GM12873 (cell line): ENCODE measurements around the gene PLCB1.

Experiments
- TF ChIP-seq, protein P1 (sequence below): IDR thresholded peaks from 2 replicates; pipeline ENCODE4 v1.5.1; 2012; ENCODE audit warnings: low read depth, mild to moderate bottlenecking, moderate library complexity, low read length, control low read depth; ENCODE audit not compliant: insufficient read depth; ENCODE audit errors: missing control alignments

The PLCB1 gene

DNA sequence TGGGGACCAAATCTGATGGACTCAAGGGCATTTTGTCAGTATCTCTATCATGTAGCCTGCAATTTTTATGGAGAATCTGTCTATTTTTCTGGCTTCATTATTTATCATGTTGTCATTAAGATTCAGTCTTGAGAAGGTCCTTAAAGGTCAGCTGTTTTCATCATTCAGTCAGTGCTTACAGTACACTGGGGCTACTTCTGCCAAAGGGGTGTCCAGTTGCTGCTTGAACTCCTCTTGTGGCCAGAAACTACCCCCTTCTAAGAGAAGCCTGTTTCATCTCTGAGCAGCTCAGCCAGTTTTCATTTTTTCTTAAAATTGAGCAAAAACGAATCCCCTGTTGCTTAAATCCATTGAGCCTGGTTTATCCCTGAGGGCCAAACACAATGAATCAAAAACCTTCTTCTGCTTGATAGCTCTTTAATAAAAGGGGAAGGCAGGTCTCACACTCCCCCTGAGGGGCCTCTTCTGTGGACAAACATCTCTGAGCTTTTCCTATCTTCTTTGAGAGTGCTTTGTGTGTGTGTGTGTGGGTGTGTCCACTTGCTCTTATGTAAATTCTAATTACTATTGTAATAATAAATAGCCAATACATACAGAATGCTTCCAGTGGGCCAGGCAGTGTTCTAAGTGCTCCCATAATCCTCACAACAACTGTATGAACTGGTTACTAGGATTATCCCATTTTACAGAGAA lies 172.2 kb downstream of the PLCB1 start:
- TF ChIP-seq, protein P1, sequence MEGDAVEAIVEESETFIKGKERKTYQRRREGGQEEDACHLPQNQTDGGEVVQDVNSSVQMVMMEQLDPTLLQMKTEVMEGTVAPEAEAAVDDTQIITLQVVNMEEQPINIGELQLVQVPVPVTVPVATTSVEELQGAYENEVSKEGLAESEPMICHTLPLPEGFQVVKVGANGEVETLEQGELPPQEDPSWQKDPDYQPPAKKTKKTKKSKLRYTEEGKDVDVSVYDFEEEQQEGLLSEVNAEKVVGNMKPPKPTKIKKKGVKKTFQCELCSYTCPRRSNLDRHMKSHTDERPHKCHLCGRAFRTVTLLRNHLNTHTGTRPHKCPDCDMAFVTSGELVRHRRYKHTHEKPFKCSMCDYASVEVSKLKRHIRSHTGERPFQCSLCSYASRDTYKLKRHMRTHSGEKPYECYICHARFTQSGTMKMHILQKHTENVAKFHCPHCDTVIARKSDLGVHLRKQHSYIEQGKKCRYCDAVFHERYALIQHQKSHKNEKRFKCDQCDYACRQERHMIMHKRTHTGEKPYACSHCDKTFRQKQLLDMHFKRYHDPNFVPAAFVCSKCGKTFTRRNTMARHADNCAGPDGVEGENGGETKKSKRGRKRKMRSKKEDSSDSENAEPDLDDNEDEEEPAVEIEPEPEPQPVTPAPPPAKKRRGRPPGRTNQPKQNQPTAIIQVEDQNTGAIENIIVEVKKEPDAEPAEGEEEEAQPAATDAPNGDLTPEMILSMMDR: no peak

DNA sequence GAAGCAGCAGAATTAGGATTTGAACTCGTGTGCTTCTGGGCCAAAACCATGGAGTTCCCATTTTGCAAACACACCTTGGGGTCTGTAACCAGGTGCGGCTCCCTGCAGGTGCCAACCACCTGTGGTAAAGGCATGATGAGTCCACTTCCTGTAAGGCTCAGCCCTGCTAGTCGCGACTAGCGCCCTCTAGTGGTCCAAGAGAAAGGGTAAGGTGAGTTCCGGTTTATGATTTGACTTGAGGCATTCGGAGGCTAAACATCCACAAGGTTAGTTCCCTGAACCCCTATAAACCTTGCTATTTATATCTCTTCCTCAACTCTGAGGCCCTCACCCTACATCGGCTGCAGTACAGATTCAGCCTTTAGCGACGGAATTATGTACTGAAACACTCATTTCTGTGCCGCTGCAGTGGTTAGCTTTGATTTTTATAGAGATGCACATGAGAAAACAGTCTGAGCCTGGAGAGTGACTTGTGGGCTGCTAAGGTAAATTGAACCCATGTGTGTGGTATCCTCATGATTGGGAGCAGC lies 173.4 kb downstream of the PLCB1 start:
- TF ChIP-seq, protein P1: peak; percentile 89

DNA sequence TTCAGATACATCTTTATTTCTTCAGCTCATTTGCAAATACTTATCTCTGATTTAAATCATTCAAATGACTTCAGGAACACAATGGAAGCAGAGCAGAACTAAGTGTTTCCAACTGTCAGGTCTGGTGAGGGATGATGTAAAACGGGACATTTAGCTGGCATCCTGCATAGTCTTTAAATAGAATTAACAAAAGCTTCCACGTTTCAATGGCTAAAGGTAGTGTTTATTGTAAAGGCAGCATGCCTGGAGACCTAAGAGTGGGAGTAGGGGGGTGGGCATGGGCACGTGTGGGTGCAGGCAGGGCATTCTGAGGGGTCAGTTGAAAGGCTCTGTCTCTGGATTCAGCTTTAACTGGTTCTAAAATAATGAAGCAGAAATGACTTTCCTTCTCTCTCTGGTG lies 174.9 kb downstream of the PLCB1 start:
- TF ChIP-seq, protein P1: no peak

DNA sequence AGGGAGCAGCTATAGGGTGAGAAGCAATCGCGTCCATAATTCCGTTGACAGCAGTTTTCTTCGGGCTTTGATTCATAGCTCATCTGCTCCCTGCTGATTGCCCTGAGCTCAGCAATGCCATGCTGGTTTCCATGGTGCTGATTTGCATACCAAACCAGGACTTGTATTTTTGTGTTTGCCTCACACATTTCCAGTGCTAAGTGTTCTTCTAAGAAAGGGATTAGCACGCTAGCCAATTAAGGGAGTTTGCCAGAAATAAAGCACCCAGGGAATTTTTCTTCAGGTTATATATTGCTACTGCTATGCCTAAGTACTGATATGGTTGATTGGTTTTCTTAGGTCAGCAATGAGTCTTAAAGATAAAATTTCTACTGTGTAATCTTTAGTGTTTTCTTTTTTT lies 177.6 kb downstream of the PLCB1 start:
- TF ChIP-seq, protein P1: no peak

DNA sequence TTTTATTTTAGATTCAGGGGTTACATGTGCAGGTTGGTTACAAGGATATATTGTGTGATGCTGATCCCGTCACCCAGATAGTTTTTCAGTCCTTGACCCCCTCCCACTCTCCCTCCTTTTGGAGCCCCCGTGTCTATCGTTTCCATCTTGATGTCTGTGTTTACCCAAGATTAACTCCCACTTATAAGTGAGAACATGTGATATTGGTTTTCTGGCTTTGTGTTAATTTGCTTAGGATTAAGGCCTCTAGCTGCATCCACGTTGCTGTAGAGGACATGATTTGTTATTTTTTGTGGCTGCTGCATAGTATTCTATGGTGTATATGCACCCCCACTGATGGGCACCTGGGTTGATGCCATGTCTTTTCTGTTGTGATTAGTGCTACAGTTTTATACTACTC lies 178.6 kb downstream of the PLCB1 start:
- TF ChIP-seq, protein P1: no peak

DNA sequence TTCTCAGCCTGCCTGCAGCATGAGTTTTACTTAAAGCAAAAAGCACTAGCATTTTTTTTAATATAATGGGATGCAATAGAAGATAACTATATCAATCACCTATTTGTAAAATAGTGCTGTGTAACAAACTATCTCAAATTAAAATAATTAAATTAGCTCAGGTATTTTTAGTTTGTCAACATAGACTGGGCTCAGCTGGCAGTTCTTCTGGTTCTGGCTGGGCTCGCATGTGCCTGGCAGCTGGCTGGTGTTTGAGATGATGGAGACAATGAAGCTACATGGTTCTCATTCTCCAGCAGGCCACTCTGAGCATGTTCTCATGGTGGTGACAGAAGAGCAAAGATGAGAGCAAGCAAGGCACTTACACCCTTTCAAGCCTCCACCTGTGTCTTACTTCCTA lies 181.0 kb downstream of the PLCB1 start:
- TF ChIP-seq, protein P1: no peak

DNA sequence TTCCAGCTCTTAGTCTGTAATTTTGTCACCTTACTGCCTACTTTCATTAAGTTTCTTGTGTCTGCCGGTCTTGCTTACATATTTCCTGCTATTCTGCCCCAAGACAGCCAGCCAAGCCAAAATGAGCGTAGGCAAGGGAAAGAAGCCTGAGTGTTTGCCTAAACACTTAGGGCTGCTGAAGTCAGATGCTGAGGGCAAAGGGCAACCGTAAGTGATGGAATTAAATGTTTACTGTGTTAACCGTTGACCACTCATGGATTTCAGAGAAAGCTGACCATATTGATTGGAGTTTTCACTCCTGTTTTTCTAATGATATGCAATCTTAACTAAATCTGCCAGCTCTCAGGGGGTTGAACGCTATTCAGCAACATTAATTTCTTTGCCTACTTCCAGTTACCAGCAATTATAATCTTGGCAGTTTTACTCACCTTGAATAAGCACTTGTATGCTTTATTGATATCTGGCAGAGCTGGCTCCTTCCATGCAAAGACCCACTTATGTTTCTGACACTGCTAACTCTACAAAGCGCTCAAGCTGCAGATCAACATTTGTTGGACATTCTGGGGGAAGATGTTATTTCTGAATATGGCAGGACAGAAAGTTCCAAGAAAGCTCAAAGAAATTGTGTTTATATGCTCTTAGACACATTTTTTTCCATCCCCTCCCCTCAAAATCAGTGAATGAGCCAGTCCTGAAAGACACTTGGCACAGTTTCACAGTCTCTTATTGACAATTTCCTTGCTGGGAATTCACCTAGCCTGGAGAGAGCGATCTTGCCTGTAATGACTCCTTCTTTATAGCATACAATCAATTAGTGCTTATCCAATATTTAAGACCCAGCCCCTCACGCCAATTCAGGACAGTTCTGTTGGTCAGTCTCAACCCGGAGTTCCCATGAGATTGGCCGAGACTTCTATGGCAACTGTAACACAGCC lies 183.8 kb downstream of the PLCB1 start:
- TF ChIP-seq, protein P1: no peak
